Gastroesophageal sphincter (tissue), 4 donors: ENCODE data around the gene ARMH3. TPM values are rescaled to one million over a fixed set of nuclear protein-coding genes. Genes with fewer than 3 reads are reported as not detected.

Source experiments
- ATAC-seq: fragments of 150-250 bp; one replicate; pipeline ENCODE4 v1.9.1; 2016; ENCODE audit warnings: mild to moderate bottlenecking, moderate library complexity
- H3K27ac ChIP-seq, 4 donors: fragments of 200-600 bp; sonication (generic) in 3 of 4; 1 replicate in 3 of 4; 2 replicates in 1 of 4; pipeline ENCODE4 v1.5.1; 2016 to 2019
- H3K27me3 ChIP-seq: fragments of 200-600 bp; sonication (generic); one replicate; pipeline ENCODE4 v1.5.1; 2019
- H3K36me3 ChIP-seq, 2 donors: fragments of 200-600 bp; sonication (generic); one replicate each; pipeline ENCODE4 v1.5.1; 2019; ENCODE audit warnings: control low read depth in 1 of 2
- H3K4me1 ChIP-seq, 3 donors: fragments of 200-600 bp; sonication (generic); 1 replicate in 2 of 3; 2 replicates in 1 of 3; pipeline ENCODE4 v1.5.1; 2016 to 2019; ENCODE audit warnings: control low read depth in 2 of 3
- H3K4me3 ChIP-seq, 2 donors: fragments of 200-600 bp; sonication (generic); one replicate each; pipeline ENCODE4 v1.5.1; 2019; ENCODE audit warnings: mild to moderate bottlenecking in 1 of 2, moderate library complexity in 1 of 2
- H3K9me3 ChIP-seq, 3 donors: fragments of 200-600 bp; sonication (generic); one replicate each; pipeline ENCODE4 v1.5.1; 2017 to 2019; ENCODE audit warnings: control low read depth in 2 of 3
- EP300 ChIP-seq: sonication (generic); formaldehyde crosslinking; IDR thresholded peaks from one replicate; pipeline ENCODE4 v1.6.1; 2017; ENCODE audit warnings: antibody characterized with exemption, mild to moderate bottlenecking
- POLR2A ChIP-seq, 2 donors: fragments of 450-650 bp; IDR thresholded peaks; one replicate each; pipeline ENCODE4 v1.6.1; 2017; ENCODE audit warnings: antibody characterized with exemption in 2 of 2, mild to moderate bottlenecking in 2 of 2, moderate library complexity in 1 of 2
- POLR2AphosphoS5 ChIP-seq: sonication (generic); formaldehyde crosslinking; IDR thresholded peaks from one replicate; pipeline ENCODE4 v1.6.1; 2017; ENCODE audit warnings: antibody characterized with exemption
- WGBS, 2 donors: methylation state at CpG; one replicate each; pipeline ENCODE4 v1.1.5; 2018; ENCODE audit warnings: low coverage in 1 of 2; 5-methylcytosine and 5-hydroxymethylcytosine counted together
- total RNA-seq, 4 donors: library from RNA; depleted of rRNA; stranded (reverse); fragments of >200 nt; gene quantifications; one replicate each; pipeline ENCODE4 v1.1.0, GENCODE V29; 2016
- TF ChIP-seq, protein P1 (sequence below), 4 experiments: fragments of 200-600 bp in 2 of 4; fragments of 450-650 bp in 2 of 4; sonication (generic) in 1 of 4; IDR thresholded peaks; one replicate each; pipeline ENCODE4 v1.5.1; 2017 to 2019; ENCODE audit warnings: antibody characterized with exemption in 4 of 4, mild to moderate bottlenecking in 2 of 4, moderate library complexity in 2 of 4

The ARMH3 gene
- total RNA-seq, 4 donors from 2014 or later, result 12.4 to 17.2 (median 14.9) TPM

GRCh38 chr10:101887775-101888174 is 168.2 kb downstream of the ARMH3 start:
- no peaks in the 10 kb centered on the region for H3K4me1 ChIP-seq
- H3K36me3 ChIP-seq, result peaks cover 0 to 11% of the 10 kb centered on the region in 2 donors
- H3K27me3 ChIP-seq, result no peaks in the 10 kb centered on the region
- H3K9me3 ChIP-seq, result no peaks in the 10 kb centered on the region
- no peak overlapping the region for H3K27ac ChIP-seq
- no peak overlapping the region for H3K4me3 ChIP-seq
- TF ChIP-seq EP300, result no peak
- no peak for TF ChIP-seq POLR2A (IDR thresholded peaks at IDR 0.05)
- TF ChIP-seq, protein P1, sequence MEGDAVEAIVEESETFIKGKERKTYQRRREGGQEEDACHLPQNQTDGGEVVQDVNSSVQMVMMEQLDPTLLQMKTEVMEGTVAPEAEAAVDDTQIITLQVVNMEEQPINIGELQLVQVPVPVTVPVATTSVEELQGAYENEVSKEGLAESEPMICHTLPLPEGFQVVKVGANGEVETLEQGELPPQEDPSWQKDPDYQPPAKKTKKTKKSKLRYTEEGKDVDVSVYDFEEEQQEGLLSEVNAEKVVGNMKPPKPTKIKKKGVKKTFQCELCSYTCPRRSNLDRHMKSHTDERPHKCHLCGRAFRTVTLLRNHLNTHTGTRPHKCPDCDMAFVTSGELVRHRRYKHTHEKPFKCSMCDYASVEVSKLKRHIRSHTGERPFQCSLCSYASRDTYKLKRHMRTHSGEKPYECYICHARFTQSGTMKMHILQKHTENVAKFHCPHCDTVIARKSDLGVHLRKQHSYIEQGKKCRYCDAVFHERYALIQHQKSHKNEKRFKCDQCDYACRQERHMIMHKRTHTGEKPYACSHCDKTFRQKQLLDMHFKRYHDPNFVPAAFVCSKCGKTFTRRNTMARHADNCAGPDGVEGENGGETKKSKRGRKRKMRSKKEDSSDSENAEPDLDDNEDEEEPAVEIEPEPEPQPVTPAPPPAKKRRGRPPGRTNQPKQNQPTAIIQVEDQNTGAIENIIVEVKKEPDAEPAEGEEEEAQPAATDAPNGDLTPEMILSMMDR (IDR thresholded peaks at IDR 0.05), result no peak
- no peak for TF ChIP-seq POLR2AphosphoS5
- ATAC-seq, result no peak
- 10 to 58% methylated on average over 2 to 5 of the region's 5 CpGs for WGBS, 2 donors

DNA sequence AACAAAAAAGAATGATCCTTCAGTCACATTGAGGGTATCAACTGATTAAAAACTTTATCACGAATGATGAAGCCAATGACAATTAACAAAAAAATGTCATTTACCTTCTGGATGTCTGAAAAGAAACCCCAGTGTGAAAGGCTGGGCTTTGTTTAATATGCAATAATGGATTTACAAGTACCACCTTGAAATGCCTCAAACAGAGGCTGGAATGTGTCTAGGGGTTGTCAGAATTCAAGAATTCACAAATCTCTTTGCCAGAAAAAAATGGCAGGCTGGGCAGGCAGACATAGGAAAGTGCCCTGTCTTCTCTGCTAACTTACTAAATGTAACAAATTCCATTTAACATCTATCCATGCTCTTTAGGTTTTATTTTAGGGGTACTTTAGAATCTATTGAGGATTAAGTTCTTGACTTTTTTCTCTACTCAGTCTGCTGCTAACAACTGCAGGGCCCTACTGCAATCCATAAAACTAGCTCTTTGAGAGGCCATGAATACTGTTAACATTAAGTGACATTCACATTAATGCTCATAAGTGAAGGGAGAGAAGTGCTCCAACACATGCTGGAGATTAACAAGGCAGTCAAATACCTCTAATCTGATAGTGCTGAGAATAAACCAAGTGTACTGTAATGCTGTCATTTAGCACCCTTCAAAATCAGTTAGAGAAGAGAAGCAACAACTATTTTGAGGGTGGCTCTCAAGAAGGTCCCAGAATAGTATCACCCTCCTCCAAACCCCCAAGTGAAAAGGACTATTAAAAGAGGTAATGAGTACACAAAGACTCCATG is 169.3 kb downstream of the ARMH3 start:
- H3K4me1 ChIP-seq, result no peaks in the 10 kb centered on the region
- ATAC-seq, result no peak
- H3K27me3 ChIP-seq, result no peaks in the 10 kb centered on the region
- H3K36me3 ChIP-seq, result peaks cover 0 to 11% of the 10 kb centered on the region in 2 donors
- no peak overlapping the region for H3K27ac ChIP-seq
- H3K9me3 ChIP-seq, result no peaks in the 10 kb centered on the region
- TF ChIP-seq EP300, result no peak
- no peak for TF ChIP-seq POLR2A (IDR thresholded peaks at IDR 0.05)
- no peak for TF ChIP-seq POLR2AphosphoS5
- TF ChIP-seq, protein P1 (IDR thresholded peaks at IDR 0.05), result no peak
- no peak overlapping the region for H3K4me3 ChIP-seq
- 79% methylated on average over 1 of the region's 1 CpG; no CpG with 5 or more reads in 1 of the 2 donors for WGBS, 2 donors

DNA sequence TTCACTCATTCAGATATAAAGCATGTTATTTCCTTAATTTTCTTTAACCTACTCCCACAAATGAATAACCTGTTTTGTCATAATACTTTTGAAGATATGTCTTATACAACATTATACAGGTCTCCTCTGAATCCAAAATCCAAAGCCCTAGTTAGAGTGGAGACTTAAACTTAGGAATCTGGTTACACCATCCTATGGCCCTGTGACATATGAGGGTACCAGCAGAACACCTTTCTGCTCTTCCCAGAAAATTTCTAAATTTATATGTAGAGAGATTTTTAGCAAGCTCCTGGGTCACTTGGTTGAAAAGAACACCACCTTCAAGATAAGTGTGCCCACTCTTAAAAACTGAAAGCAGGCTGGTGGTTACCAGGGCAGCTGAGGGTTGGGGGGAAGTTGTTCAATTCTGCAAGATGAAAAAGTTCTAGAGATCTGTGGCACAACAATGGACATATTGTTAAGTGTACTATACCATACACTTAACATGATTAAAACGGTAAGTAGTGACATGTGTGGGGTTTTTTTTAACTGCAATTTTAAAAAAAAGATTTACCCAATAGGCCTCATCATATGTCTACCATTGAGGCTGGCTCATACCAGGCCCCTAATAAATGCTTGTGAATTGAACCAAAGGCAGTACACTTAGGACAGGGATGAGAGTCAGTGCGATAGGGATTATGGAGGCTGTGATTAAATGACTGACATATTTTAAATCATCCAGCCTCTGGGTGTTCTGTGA is 174.8 kb downstream of the ARMH3 start:
- no peaks in the 10 kb centered on the region for H3K9me3 ChIP-seq
- no peaks in the 10 kb centered on the region for H3K27me3 ChIP-seq
- H3K4me1 ChIP-seq, result peaks cover 0 to 17% (median 0%) of the 10 kb centered on the region in 3 donors
- no peak for ATAC-seq
- H3K36me3 ChIP-seq, result peaks cover 0 to 12% of the 10 kb centered on the region in 2 donors
- TF ChIP-seq, protein P1 (IDR thresholded peaks at IDR 0.05), result no peak
- TF ChIP-seq POLR2AphosphoS5 (no peak), EP300 (no peak), POLR2A (IDR thresholded peaks at IDR 0.05) (no peak)
- no peak overlapping the region for H3K27ac ChIP-seq
- H3K4me3 ChIP-seq, result no peak overlapping the region
- 83 to 93% methylated on average over 2 of the region's 2 CpGs for WGBS, 2 donors

GRCh38 chr10:101880232-101880573 is 175.8 kb downstream of the ARMH3 start:
- H3K4me1 ChIP-seq, result peaks cover 0 to 17% (median 0%) of the 10 kb centered on the region in 3 donors
- no peak overlapping the region for H3K4me3 ChIP-seq
- H3K27me3 ChIP-seq, result no peaks in the 10 kb centered on the region
- WGBS, 2 donors, result 86 to 100% methylated on average over 1 to 2 of the region's 2 CpGs
- H3K36me3 ChIP-seq, result peaks cover 0 to 7% of the 10 kb centered on the region in 2 donors
- H3K27ac ChIP-seq, result no peak overlapping the region
- no peaks in the 10 kb centered on the region for H3K9me3 ChIP-seq
- no peak for ATAC-seq
- TF ChIP-seq POLR2AphosphoS5 (no peak), EP300 (no peak), POLR2A (IDR thresholded peaks at IDR 0.05) (no peak)
- TF ChIP-seq, protein P1 (IDR thresholded peaks at IDR 0.05), result no peak
